ENCODE measurements around the gene SLC29A1. TPM values are rescaled to one million over a fixed set of nuclear protein-coding genes. Genes with fewer than 3 reads are reported as not detected.
A peak's percentile ranks its signal among the peaks of the same experiment; 100 is the strongest.

Gene SLC29A1
- total RNA-seq, 2 donors from 2014 or later, result 18.5 to 58.9 TPM

DNA sequence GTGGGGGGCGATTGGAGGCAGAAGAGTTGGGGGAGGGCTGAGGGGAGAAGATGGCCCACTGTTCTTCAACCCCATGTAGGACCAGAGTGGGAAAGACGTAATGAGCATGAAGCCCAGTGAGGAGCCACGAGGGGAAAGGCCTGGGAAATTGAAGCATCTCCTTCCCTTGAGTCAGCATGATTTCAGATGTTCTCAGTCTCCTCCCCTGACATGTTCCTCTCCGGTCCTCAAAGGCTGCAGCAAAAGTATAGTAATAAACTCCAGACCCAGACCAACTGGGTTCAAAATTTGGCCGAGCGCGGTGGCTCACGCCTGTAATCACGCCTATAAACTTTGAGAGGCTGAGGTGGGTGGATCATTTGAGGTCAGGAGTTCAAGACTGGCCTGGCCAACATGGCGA is 43.9 kb downstream of the SLC29A1 start:
- H3K9me3 ChIP-seq, result no peaks in the 10 kb centered on the region
- DNase-seq (ENCODE audit: low spot score), result no peak
- H3K27me3 ChIP-seq (replicated peaks; ENCODE audit: insufficient read depth), result no peaks in the 10 kb centered on the region
- intact Hi-C loops (cut with DNase I), result loop anchor here (5.0 kb wide), 1 partner anchor 40 kb away; no protein-coding TSS in a partner anchor
- 52% methylated on average over 10 of the region's 10 CpGs for WGBS
- H3K36me3 ChIP-seq, result no peaks in the 10 kb centered on the region
- no peak overlapping the region for H3K4me3 ChIP-seq
- H3K4me1 ChIP-seq (replicated peaks), result peaks cover 12% of the 10 kb centered on the region
- no peak overlapping the region for H3K27ac ChIP-seq
- TF ChIP-seq POLR2A (IDR thresholded peaks at IDR 0.05) (no peak), POLR2AphosphoS5 (IDR thresholded peaks at IDR 0.05) (no peak)
- TF ChIP-seq, protein P1, sequence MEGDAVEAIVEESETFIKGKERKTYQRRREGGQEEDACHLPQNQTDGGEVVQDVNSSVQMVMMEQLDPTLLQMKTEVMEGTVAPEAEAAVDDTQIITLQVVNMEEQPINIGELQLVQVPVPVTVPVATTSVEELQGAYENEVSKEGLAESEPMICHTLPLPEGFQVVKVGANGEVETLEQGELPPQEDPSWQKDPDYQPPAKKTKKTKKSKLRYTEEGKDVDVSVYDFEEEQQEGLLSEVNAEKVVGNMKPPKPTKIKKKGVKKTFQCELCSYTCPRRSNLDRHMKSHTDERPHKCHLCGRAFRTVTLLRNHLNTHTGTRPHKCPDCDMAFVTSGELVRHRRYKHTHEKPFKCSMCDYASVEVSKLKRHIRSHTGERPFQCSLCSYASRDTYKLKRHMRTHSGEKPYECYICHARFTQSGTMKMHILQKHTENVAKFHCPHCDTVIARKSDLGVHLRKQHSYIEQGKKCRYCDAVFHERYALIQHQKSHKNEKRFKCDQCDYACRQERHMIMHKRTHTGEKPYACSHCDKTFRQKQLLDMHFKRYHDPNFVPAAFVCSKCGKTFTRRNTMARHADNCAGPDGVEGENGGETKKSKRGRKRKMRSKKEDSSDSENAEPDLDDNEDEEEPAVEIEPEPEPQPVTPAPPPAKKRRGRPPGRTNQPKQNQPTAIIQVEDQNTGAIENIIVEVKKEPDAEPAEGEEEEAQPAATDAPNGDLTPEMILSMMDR (IDR thresholded peaks at IDR 0.05), result no peak

DNA sequence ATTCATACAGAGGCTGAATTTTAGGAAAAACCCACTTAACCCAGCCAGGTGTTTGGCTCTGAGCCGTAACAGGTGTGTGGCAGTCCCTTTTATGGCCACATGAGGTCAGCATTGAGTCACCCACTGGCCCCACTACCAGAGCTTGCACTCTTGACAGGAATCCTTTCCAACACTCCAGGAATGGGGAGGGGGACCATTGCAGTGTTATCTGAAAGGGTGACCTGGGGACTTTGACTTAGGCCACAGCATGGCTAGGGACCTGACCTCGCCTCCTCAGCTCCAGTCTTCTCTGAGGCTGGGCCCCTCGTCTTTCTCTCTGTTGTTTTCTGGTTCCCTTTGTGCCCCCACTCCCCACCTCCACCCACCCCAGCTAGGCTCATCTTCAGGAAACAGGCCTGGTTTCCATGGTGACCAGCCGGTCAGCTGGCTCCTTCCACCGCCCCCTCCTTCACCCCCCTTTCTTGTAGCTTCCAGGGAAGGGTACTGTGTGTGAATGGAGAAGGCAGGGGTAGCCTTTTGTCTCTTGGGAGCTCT is 44.8 kb downstream of the SLC29A1 start:
- intact Hi-C loops (cut with DNase I), result loop anchor here (2.0 to 5.0 kb wide), 2 partner anchors 39 to 71 kb away; no protein-coding TSS in a partner anchor
- WGBS, result 19% methylated on average over 5 of the region's 5 CpGs
- H3K27me3 ChIP-seq (replicated peaks; ENCODE audit: insufficient read depth), result no peaks in the 10 kb centered on the region
- H3K4me3 ChIP-seq, result no peak overlapping the region
- H3K36me3 ChIP-seq, result no peaks in the 10 kb centered on the region
- TF ChIP-seq POLR2AphosphoS5 (IDR thresholded peaks at IDR 0.05), result peak; percentile 35
- TF ChIP-seq POLR2A (IDR thresholded peaks at IDR 0.05), result no peak
- TF ChIP-seq, protein P1 (IDR thresholded peaks at IDR 0.05), result peak; percentile 83 to 88 (median 86)
- peak; percentile 43 for DNase-seq (ENCODE audit: low spot score)
- H3K4me1 ChIP-seq (replicated peaks), result peaks cover 12% of the 10 kb centered on the region
- no peaks in the 10 kb centered on the region for H3K9me3 ChIP-seq
- no peak overlapping the region for H3K27ac ChIP-seq

DNA sequence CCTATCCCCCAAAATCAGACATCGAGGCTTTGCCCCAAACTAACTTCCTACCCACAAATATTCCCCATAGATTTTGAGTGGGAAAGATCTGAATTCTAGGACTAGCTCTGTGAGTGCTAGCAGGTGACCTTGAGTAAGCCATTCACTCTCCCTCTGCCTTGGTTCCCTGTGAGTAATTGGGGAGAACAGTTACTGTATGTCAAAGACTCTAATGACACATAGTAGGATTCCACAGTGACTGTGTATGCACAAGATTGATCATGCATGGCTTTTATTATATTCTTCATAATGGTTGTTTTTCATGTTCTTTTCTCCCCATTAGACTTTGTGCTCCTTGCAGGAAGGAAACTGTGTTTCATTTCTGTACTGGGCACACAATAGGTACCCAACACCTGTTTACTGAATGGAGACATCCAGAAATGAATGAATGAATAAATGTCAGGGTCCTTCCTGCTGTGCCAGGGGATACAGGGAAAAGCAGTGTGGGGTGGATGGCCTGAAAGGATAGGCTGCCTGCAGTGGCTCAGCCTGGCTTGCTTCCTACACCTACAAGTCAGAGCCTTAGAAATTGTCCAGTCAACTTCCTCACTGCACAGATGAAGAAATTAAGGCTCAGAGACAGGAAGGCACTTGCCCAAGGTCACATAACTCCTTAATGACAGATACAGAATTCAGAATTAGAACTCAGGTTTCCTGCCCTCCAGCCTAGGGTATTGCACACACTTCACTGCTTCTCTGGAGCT is 46.0 kb downstream of the SLC29A1 start:
- no peak overlapping the region for H3K4me3 ChIP-seq
- peaks cover under 1% of the 10 kb centered on the region for H3K4me1 ChIP-seq (replicated peaks)
- TF ChIP-seq POLR2A (IDR thresholded peaks at IDR 0.05), result no peak
- TF ChIP-seq POLR2AphosphoS5 (IDR thresholded peaks at IDR 0.05), result no peak
- TF ChIP-seq, protein P1 (IDR thresholded peaks at IDR 0.05), result no peak
- WGBS, result 81% methylated on average over 1 of the region's 1 CpG
- no peaks in the 10 kb centered on the region for H3K36me3 ChIP-seq
- no peaks in the 10 kb centered on the region for H3K27me3 ChIP-seq (replicated peaks; ENCODE audit: insufficient read depth)
- no peaks in the 10 kb centered on the region for H3K9me3 ChIP-seq
- no peak overlapping the region for H3K27ac ChIP-seq
- DNase-seq (ENCODE audit: low spot score), result no peak
- intact Hi-C loops (cut with DNase I), result loop anchor here (2.0 to 5.0 kb wide), 2 partner anchors 38 to 69 kb away; no protein-coding TSS in a partner anchor

DNA sequence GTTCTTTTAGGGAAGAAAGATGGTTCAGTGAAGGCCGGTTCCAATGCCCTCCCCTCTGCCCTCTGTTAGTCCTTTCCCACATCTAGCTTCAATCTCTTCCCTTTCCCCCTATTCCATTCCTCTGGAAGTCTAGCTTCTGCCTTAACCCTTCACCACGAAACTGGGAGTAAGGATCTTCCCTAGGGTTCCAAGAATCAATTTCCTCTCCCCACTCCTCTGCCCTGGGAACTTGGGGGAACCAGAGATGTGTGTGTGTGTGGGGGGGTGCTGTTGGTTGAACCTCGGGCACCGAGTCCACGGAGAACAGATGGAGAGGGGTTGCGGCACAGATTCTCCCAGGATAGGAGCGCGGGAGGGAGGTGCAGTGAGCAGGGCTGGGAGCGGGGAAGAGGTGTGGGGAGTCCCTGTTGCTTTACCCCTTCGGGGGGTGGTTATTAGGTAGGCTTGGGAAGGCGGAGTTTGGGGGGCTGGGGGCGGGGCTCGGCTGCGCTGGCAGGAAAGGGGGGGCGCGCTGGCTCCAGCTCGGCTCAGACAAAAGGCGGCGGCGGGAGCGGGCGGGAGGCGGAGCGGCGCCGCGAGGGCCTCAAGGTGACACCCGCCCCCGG is 46.6 kb downstream of the SLC29A1 start, which contains the start of gene TMEM151B:
Gene TMEM151B, plus strand, starts transcription at position 530 of the 605 bp plus-strand sequence. CDS start 293 bp downstream, outside the sequence.
- no peaks in the 10 kb centered on the region for H3K36me3 ChIP-seq
- WGBS, result 13% methylated on average over 27 of the region's 29 CpGs
- no peaks in the 10 kb centered on the region for H3K9me3 ChIP-seq
- intact Hi-C loops (cut with DNase I), result loop anchor here (2.0 to 5.0 kb wide), 2 partner anchors 37 to 69 kb away; no protein-coding TSS in a partner anchor
- no peaks in the 10 kb centered on the region for H3K27me3 ChIP-seq (replicated peaks; ENCODE audit: insufficient read depth)
- no peak for DNase-seq (ENCODE audit: low spot score)
- TF ChIP-seq POLR2A (IDR thresholded peaks at IDR 0.05) (no peak), POLR2AphosphoS5 (IDR thresholded peaks at IDR 0.05) (no peak)
- TF ChIP-seq, protein P1 (IDR thresholded peaks at IDR 0.05), result no peak
- peak within 1 kb of the TSS; percentile 29 to 45 for H3K4me3 ChIP-seq
- H3K4me1 ChIP-seq (replicated peaks), result no peaks in the 10 kb centered on the region
- H3K27ac ChIP-seq, result no peak within 1 kb of the TSS

All from prostate gland (tissue), 2 donors.